GM18861 (cell line): ENCODE data around the gene TMEM170B.
"Not testable (repeated sequence)": the region's sequence is repeated elsewhere in the genome, so short reads cannot be mapped to it uniquely, and the experiment has no call there.

Experiments
- ATAC-seq: cut with Tn5 transposase; IDR thresholded peaks from one replicate; pipeline ENCODE4 v1.9.1; 2021; ENCODE audit not compliant: unreplicated experiment

TMEM170B gene

DNA sequence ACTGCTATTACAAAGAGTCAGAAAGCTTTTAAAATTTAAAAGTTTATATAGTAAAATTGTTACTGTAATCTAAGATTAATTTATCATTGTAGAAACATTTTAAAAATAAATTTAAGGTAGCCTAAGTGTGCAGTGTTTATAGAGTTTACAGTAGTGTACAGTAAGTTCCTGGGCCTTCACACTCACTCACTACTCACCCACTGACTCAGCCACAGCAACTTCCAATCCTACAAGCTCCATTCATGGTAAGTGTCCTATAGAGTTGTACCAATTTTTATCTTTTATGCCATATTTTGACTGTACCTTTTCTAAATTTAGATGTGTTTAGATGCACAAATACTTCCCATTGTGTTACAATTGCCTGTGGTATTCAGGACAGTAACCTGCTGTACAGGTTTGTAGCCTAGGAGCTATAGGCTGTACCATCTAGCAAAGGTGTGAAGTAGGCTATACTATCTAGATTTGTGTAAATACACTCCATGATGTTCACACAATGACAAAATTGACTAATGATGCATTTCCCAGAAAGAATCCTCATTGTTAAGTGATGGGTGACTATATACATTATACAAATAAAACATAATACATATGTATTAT is 10.2 kb upstream of the TMEM170B start:
- no peak for ATAC-seq

- no peak for ATAC-seq
Measured at GRCh38 chr6:11528996-11529395, 8.6 kb upstream of the TMEM170B start.

DNA sequence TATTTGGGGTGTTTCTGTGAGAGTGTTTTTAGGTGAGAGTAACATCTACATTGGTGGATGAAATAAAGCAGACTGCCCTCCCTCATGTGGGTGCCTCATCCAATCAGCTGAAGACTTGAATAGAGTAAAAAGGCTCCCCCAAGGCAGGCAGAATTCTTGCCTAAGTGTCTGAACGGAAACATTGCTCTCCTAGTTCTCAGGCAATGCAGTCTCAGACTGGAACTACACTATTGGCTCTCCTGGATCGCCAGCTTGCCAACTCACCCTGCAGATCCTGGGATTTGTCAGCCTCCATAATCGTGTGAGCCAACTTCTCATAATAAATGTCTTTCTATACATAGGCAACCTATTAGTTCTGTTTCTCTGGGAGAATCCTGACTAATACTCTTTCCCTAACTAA is 5.5 kb upstream of the TMEM170B start:
- no peak for ATAC-seq

GRCh38 chr6:11534561-11534960 is 3.0 kb upstream of the TMEM170B start:
- ATAC-seq: no peak

DNA sequence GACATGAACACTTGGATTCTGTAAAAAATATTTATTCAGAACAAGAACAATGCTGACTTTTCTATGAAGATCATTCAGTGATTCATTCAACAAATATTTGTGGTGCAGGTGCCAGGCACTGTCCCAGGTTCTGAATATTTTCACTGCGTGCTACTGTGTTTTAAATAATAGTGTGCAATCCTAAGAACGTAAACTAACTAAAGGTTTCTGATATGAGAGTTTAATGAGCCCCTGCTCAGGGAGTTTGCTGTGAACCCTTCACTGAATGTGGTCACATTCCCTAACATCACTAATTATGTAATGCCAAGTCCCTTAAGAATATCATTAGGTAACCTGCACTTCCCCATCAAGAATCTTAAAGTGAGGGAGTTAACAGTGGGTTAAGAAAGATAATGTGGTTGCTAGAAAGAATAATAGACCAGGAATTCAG is 1.7 kb upstream of the TMEM170B start:
- ATAC-seq: no peak

GRCh38 chr6:11536795-11537194 is 754 bp upstream of the TMEM170B start:
- ATAC-seq: no peak

DNA sequence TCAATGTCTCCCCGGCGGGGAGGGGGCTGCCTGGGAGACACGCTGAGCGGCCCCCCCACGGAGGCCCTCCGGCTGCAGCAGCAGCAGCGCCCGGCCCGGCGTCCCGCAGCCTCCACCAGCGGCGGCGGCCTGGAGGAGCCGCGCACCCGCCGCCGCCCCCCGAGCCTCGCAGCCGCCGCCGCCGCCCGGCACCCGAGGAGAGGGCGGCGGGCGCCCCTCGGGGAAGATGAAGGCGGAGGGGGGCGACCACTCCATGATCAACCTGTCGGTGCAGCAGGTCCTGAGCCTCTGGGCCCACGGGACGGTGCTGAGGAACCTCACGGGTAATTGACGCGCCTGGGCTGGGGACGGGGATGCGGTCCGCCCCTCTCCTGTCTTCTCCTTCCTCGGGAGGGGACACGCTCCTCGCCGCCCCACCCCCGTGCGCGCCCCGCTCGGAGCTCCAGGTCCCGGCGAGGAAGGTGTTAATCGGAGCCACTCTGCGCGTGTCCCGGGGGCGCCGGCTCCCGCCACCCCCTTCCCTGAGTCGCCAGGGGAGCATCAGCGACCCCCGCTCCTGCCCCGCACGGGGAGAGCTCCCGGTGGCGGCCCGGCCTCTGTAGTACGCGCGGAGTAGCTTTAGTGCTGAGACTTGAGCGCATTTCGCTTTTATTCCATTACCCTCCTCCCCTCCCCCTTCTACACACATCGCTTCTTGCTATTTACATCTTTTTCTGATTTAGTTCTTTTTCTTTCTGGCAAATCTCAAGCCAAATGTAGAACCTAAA is 686 bp downstream of the TMEM170B start:
- no peak for ATAC-seq

DNA sequence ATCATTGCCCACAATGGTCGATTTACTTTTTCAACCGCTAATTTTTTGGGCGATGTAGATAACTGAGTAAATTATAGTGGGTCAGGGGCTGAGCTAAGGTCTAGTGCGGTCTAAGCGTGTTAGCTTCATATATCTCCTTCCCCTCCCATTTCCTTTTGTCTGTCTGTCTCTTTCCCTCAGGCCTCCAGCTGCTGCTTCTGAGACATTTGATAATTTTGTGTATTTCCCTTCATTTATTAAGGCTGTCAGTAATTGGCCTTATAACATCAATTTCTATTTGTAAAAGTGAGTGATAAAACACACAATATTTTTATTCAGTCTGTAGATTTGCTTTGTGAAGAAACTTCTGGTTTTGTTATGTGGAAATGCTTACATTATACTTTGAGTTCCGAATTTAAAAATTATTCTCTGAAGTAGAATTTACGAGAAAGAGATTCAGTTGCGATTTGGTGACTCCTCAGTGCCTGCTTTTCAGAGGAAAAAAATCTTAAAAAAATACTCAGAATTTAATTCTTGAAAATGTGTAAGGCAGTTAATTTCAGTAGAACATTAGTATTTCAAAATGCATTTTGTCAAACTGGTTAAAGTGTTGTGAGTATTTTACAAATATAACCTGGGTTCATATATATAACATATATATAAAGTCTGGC is 1.4 kb downstream of the TMEM170B start:
- no peak for ATAC-seq

GRCh38 chr6:11542863-11543262 is 5.3 kb downstream of the TMEM170B start:
- ATAC-seq: no peak

- ATAC-seq: no peak
Measured at GRCh38 chr6:11543919-11544518, 6.5 kb downstream of the TMEM170B start.

DNA sequence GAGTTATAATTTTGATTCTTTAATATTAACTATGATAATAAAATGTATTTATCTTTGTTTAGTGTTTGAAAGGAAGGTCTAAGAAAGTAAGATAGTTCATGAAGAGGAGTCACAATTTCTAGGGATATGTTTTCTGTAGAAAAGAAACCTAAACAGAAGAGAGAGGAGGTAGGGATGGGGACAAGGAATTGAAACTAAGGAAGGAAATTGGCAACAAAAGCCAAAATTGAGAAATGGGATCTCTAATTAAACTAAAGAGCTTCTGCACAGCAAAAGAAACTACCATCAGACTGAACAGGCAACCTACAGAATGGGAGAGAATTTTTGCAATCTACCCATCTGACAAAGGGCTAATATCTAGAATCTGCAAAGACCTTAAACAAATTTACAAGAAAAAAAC is 10.3 kb downstream of the TMEM170B start:
- ATAC-seq: not testable (repeated sequence)

DNA sequence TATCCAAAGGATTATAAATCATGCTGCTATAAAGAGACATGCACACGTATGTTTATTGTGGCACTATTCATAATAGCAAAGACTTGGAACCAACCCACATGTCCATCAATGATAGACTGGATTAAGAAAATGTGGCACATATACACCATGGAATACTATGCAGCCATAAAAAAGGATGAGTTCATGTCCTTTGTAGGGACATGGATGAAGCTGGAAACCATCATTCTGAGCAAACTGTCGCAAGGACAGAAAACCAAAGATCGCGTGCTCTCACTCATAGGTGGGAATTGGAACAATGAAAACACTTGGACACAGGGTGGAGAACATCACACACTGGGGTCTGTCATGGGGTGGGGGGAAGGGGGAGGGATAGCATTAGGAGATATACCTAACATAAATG is 11.0 kb downstream of the TMEM170B start:
- ATAC-seq: not testable (repeated sequence)

DNA sequence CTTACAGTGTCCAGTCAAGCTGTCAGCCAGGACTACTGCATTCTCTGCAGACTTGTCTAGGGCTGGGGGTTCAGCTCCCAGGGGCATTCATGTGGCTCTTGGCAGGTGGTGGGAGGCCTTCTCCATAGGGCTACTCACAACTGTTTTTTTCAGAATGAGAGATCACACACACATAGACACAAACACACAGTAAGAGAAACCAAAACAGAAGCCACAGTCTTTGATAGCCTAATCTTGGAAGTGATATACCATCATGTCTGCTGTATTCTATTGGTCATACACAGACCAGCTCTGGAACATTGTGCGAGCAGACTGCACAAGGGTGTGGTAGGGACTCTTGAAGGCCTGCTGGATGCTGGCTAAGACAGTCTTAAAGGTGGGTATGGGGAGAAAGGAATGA is 13.5 kb downstream of the TMEM170B start:
- ATAC-seq: no peak

DNA sequence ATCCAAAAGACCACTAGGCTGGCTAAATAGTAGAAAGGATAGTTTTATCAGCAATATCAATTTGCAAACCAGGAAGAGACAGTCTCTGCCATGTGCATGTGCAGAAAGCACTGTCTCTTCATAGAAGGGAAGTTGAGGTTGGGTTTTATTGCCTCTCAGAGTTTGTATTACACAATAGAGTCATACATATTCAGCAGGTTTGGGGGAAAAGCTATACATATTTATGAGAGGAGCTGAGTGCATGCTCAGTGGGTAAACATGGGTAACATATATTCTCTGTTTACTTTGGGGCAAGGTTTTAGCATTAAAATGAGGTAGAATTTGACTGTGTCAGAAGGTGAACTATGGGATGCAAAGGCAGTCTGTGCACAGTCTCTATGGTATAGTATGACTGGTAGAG is 14.9 kb downstream of the TMEM170B start:
- no peak for ATAC-seq

- ATAC-seq: no peak
Measured at GRCh38 chr6:11553824-11554223, 16.3 kb downstream of the TMEM170B start.

GRCh38 chr6:11556309-11556708 is 18.8 kb downstream of the TMEM170B start:
- ATAC-seq: no peak

GRCh38 chr6:11563793-11564192 is 26.2 kb downstream of the TMEM170B start:
- ATAC-seq: no peak

DNA sequence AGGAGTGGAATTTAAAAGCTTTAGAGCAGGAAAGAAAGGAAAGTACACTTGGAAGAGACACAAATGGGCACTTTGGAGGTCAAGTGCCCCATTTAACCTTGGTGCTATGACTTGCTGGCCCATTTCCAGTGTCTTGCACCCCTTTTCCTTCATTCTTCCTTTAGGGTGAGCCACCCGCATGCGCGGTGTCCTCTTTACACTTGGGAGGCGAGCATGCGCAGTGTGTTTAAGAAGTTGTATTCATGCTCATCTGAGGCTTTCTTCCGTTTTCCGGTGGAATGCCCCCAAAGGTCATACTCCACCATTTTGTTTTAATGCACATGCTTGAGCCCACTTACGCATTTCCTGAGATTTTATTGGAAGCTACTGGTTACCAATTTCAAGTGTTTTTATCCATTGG is 29.1 kb downstream of the TMEM170B start:
- ATAC-seq: no peak

DNA sequence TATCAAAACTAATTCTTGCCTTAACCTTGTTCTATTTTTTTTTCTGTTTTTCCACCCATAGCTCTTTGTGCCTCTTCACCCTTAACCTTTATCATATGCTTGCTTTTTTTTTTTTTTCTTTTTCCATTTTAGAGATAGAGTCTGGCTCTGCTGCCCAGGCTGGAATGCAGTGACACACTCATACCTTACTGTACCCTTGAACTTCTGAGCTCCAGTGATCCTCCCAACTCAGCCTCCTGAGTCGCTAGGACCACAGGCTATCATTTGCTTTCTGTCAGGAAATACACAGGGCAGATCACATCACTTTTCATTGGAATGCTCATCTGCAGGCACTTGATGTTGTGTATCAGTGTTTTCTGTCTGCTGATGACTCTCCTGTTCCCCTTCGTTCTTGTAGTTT is 33.5 kb downstream of the TMEM170B start:
- no peak for ATAC-seq

DNA sequence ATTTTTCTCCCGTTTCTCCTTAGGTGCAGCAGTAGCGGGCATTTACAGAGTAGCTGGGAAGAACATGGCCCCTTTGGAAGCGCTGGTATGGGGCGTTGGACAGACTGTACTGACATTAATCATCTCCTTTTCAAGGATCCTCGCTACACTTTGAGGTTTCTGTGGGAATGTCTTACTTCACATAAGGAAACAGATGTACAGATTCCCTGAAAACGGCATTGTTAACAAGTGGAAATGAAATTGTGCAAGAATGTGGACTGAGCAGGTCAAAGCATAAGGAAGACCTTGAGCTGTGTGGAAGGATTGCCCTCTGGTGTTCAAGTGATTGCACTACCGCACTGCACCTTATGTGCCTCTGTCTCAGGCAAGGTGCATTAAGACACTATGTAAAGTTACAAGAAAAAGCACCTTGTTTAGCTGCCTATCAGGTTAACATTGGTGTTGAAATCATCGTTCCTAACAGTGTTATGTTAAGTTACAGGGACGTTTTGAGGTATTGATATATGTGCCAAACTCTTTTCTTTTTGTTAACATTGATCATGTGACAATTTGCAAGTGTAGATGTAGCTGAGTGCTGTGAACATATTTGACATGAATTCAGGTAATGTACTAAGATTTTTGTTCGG is 38.0 kb downstream of the TMEM170B start:
- peak; percentile 96 for ATAC-seq

DNA sequence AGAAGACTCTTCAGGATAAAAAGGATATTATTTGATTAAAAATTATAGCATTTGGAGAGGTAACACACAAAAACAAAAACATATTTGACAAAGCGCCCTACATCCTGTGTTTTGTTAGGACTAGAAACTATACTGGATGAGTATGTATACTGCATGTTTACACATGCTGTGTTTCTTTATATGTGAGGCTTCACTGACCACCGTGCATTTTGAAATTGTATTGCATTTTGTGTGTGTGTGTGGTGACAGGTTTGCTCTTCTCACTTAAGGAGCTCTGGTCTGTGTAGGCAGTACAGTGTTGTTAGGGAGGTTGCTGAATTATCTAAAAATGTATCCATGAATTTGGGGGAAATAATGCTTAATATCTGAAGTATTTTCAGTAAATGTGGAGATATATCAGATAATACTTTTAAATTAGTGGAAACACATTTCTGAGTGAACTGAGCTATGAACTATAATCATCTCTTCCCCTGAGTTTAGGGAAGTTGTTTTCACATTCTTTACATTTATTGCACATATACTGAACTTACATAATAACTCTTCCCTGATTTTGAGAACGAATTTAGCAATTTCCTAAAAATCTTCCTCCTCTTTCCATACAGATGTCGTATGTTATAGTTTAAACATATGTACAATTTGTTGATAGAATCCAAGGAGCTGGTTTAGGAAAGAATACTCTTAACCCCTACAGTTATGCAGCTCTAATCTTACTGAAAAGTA is 43.3 kb downstream of the TMEM170B start:
- ATAC-seq: no peak
